Osteoblast (primary cell): ENCODE data around the gene PSKH1. TPM values are rescaled to one million over a fixed set of nuclear protein-coding genes. Genes with fewer than 3 reads are reported as not detected.
"Not testable (repeated sequence)": the region's sequence is repeated elsewhere in the genome, so short reads cannot be mapped to it uniquely, and the experiment has no call there.

Source experiments
- DNase-seq: peaks from one replicate; pipeline ENCODE4 v3.0.0; 2011; ENCODE audit warnings: low spot score, mixed read lengths; ENCODE audit not compliant: insufficient read length; ENCODE audit errors: missing footprints
- H2AFZ ChIP-seq: 2 replicates; pipeline ENCODE4 v1.6.0; 2011; ENCODE audit warnings: mild to moderate bottlenecking, low read length
- H3K27ac ChIP-seq: 2 replicates; pipeline ENCODE4 v1.5.1; 2011; ENCODE audit warnings: mild to moderate bottlenecking, low read depth, low read length, moderate library complexity
- H3K27me3 ChIP-seq: 2 replicates; pipeline ENCODE4 v1.6.0; 2012; ENCODE audit warnings: mild to moderate bottlenecking, control low read depth, inconsistent platforms, low read length, moderate library complexity; ENCODE audit not compliant: insufficient read depth
- H3K36me3 ChIP-seq: 2 replicates; pipeline ENCODE4 v1.5.1; 2011; ENCODE audit warnings: mild to moderate bottlenecking, low read length, control low read depth, moderate library complexity; ENCODE audit not compliant: insufficient read depth
- H3K4me1 ChIP-seq: 2 replicates; pipeline ENCODE4 v1.5.1; 2011; ENCODE audit warnings: mild to moderate bottlenecking, low read length, control low read depth, moderate library complexity; ENCODE audit not compliant: insufficient read depth
- H3K4me2 ChIP-seq: 2 replicates; pipeline ENCODE4 v1.6.0; 2011; ENCODE audit warnings: mild to moderate bottlenecking, low read length; ENCODE audit not compliant: insufficient read depth
- H3K4me3 ChIP-seq: fragments of 200-600 bp; sonication (generic); 3 replicates; pipeline ENCODE4 v1.5.1; 2012; ENCODE audit warnings: mild to moderate bottlenecking, low read length, inconsistent platforms; ENCODE audit not compliant: insufficient read depth
- H3K79me2 ChIP-seq: 2 replicates; pipeline ENCODE4 v1.6.0; 2012; ENCODE audit warnings: mild to moderate bottlenecking, low read length, control low read depth, inconsistent platforms; ENCODE audit not compliant: insufficient read depth
- H3K9me3 ChIP-seq: 2 replicates; pipeline ENCODE4 v1.5.1; 2011; ENCODE audit warnings: low read depth, low read length, control low read depth
- H4K20me1 ChIP-seq: 2 replicates; pipeline ENCODE4 v1.6.0; 2012; ENCODE audit warnings: mild to moderate bottlenecking, low read length, control low read depth; ENCODE audit not compliant: insufficient read depth
- CTCF ChIP-seq: IDR thresholded peaks from 2 replicates; pipeline ENCODE4 v1.5.1; 2011; ENCODE audit warnings: mild to moderate bottlenecking, low read depth, low read length, moderate library complexity; ENCODE audit errors: extremely low read depth
- total RNA-seq: library from RNA; depleted of rRNA; stranded (reverse); fragments of >200 nt; gene quantifications from 2 replicates; pipeline ENCODE4 v1.2.3, GENCODE V29; 2012

PSKH1 gene
- total RNA-seq, 1 donor: 18.5 TPM

GRCh38 chr16:67914758-67915495 is 21.9 kb downstream of the PSKH1 start:
- DNase-seq: peak; percentile 15

GRCh38 chr16:67915496-67915769 is 22.4 kb downstream of the PSKH1 start:
- not testable (repeated sequence) for H3K9me3 ChIP-seq, H3K4me2 ChIP-seq, H3K27ac ChIP-seq, H3K4me3 ChIP-seq, H3K27me3 ChIP-seq, H2AFZ ChIP-seq, DNase-seq
- Histone ChIP-seq H4K20me1 (peaks cover 54% of the 10 kb centered on the region), H3K79me2 (peaks cover 51% of the 10 kb centered on the region), H3K4me1 (peaks cover 25% of the 10 kb centered on the region), H3K36me3 (peaks cover 21% of the 10 kb centered on the region)

More at GRCh38 chr16:67914758-67915495, 21.9 kb downstream of the PSKH1 start:
- H3K79me2 ChIP-seq: peaks cover 49% of the 10 kb centered on the region
- no peaks in the 10 kb centered on the region for H3K9me3 ChIP-seq
- peaks cover 25% of the 10 kb centered on the region for H3K4me1 ChIP-seq
- peaks cover 22% of the 10 kb centered on the region for H3K36me3 ChIP-seq
- H3K4me2 ChIP-seq: no peak overlapping the region
- no peaks in the 10 kb centered on the region for H3K27me3 ChIP-seq
- no peak overlapping the region for H3K4me3 ChIP-seq
- H3K27ac ChIP-seq: no peak overlapping the region
- H4K20me1 ChIP-seq: peaks cover 51% of the 10 kb centered on the region
- no peak overlapping the region for H2AFZ ChIP-seq
- TF ChIP-seq CTCF: no peak

GRCh38 chr16:67915831-67916723 is 23.0 kb downstream of the PSKH1 start:
- TF ChIP-seq CTCF: no peak
- H3K36me3 ChIP-seq: peaks cover 16% of the 10 kb centered on the region
- peaks cover 50% of the 10 kb centered on the region for H3K79me2 ChIP-seq
- no peak overlapping the region for H2AFZ ChIP-seq
- peak; percentile 15 for DNase-seq
- H3K4me2 ChIP-seq: no peak overlapping the region
- no peaks in the 10 kb centered on the region for H3K27me3 ChIP-seq
- H3K4me3 ChIP-seq: no peak overlapping the region
- H4K20me1 ChIP-seq: peaks cover 53% of the 10 kb centered on the region
- H3K4me1 ChIP-seq: peaks cover 25% of the 10 kb centered on the region
- no peaks in the 10 kb centered on the region for H3K9me3 ChIP-seq
- peak overlapping the region; percentile 65 for H3K27ac ChIP-seq

DNA sequence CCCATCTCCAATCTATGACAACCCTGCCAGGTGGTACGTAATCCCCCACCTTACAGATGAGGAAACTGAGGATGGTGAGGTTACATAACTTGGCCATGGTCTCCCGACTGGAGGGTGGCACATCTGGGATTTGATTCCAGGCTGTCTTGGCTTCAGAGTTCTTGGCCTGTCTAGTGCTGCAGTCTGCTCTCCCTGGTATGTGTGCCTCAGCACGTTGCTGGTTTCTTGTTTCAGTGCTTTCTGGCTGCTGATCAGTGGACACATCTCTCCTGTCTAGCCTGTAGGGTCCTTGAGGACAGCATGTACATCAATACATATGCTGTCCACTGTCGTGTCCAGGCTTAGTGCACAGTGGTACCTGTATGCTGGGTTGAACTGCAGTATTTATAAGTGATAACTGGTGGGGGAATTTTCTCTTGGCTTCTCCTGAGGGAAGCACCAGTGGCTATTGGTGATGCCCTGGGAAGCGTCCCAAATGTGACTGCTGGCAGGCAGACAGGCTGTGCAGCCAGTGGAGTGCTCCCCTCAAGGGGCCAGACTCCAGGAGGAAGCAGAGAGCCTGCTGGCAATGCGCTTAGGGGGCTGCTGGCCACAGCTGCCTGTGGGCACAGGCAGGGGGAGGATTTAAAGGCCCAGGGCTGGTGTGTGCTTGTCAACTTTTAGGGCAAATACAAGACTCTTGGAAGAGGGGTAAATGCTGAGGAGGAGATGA is 24.2 kb downstream of the PSKH1 start:
- H3K36me3 ChIP-seq: peaks cover 16% of the 10 kb centered on the region
- H3K79me2 ChIP-seq: peaks cover 51% of the 10 kb centered on the region
- peak overlapping the region; percentile 65 for H3K27ac ChIP-seq
- no peak overlapping the region for H3K4me3 ChIP-seq
- no peak for TF ChIP-seq CTCF
- no peaks in the 10 kb centered on the region for H3K27me3 ChIP-seq
- H3K4me2 ChIP-seq: peak overlapping the region; percentile 25
- H4K20me1 ChIP-seq: peaks cover 63% of the 10 kb centered on the region
- DNase-seq: peak; percentile 87
- peaks cover 25% of the 10 kb centered on the region for H3K4me1 ChIP-seq
- H2AFZ ChIP-seq: no peak overlapping the region
- H3K9me3 ChIP-seq: no peaks in the 10 kb centered on the region
